Activated CD8-positive, alpha-beta memory T cell treated with anti-CD3 and anti-CD28 coated beads, Interleukin-2, amount 50 U/mL, for 48 hours (primary cell): ENCODE measurements around the gene CPNE5.

Source experiments
- DNase-seq: peaks from one replicate; pipeline ENCODE4 v3.0.0-alpha.2; 2020

CPNE5 gene

GRCh38 chr6:36757943-36758508 is 81.2 kb downstream of the CPNE5 start:
- no peak for DNase-seq

- DNase-seq: no peak
Measured at GRCh38 chr6:36757206-36757605, 82.0 kb downstream of the CPNE5 start.

- DNase-seq: no peak
Measured at GRCh38 chr6:36756786-36757185, 82.5 kb downstream of the CPNE5 start.

- DNase-seq: peak; percentile 79
Measured at GRCh38 chr6:36755435-36756348, 83.6 kb downstream of the CPNE5 start.

- DNase-seq: no peak
Measured at GRCh38 chr6:36754582-36755434, 84.4 kb downstream of the CPNE5 start.

DNA sequence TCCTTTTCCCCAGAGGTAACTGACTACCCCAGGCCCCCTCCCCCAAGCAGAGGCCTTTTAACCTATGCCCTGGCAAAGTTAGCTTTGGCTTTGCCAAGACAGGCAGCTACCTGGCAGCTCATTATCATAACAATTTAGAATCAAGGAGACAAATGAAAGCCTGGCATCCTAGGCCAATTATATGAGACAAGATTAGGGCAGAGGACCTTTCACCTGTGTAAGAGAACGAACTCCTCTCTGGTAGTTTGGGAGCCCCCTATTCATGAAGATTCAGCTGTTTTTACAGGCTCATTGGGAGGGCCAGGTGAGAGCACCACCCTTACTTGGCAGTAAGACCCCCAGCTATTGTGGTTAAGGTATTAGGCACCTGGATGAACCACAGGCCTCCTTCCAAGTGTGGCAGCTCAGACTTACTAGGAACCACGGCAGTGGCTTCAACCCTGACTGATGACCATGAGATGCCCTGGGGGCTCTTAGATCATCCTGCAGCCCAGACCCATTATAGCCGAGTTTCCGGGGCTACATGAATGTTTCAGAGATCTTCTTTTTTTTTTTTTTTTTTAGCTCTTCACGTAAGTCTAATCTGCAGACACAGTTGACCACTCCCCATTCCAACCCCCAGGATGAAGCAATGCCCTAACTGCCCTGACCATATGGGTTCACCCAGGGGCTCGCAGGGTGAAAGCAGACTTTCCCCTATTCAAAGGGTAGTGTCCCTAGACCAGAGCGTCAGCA is 85.4 kb downstream of the CPNE5 start:
- DNase-seq: no peak

GRCh38 chr6:36752886-36753506 is 86.2 kb downstream of the CPNE5 start:
- DNase-seq: no peak

GRCh38 chr6:36752187-36752885 is 86.9 kb downstream of the CPNE5 start:
- DNase-seq: no peak

- DNase-seq: no peak
Measured at GRCh38 chr6:36751833-36752186, 87.4 kb downstream of the CPNE5 start.

GRCh38 chr6:36751091-36751490 is 88.2 kb downstream of the CPNE5 start:
- no peak for DNase-seq

DNA sequence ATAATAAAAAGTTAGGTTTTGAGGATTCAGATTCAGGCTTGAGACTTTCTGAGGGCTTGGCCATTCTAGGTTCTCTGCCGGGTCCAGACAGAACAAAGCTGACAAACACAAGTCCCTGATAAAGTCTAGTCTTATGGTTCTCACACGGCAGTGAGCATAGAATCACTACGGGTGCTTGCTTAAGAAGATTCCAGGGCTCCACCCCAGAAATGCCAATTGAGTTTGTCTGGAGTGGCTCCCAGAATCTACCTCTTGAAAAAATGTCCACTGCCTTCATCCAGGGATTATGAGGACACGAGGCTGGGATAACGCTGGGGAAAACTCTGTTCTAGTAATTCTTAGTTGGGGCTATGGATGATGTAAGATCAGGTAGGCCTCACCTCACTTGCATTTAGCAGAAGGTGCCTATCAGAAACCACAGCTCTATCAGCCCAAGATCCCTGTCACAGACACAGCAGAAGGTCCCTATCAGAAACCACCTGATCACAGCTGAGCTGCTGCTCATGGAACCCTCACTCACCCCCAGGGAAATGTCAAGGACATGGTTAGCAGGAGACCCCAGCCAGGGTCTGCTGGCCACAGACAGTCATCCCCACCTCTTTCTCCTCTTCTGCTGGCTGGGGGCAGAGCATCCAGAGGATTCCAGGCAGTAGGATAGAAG is 89.3 kb downstream of the CPNE5 start:
- no peak for DNase-seq

- no peak for DNase-seq
Measured at GRCh38 chr6:36746251-36746650, 93.0 kb downstream of the CPNE5 start.

- DNase-seq: no peak
Measured at GRCh38 chr6:36745836-36746235, 93.4 kb downstream of the CPNE5 start.

- no peak for DNase-seq
Measured at GRCh38 chr6:36745283-36745682, 94.0 kb downstream of the CPNE5 start.

GRCh38 chr6:36744304-36744673 is 95.0 kb downstream of the CPNE5 start:
- DNase-seq: no peak

DNA sequence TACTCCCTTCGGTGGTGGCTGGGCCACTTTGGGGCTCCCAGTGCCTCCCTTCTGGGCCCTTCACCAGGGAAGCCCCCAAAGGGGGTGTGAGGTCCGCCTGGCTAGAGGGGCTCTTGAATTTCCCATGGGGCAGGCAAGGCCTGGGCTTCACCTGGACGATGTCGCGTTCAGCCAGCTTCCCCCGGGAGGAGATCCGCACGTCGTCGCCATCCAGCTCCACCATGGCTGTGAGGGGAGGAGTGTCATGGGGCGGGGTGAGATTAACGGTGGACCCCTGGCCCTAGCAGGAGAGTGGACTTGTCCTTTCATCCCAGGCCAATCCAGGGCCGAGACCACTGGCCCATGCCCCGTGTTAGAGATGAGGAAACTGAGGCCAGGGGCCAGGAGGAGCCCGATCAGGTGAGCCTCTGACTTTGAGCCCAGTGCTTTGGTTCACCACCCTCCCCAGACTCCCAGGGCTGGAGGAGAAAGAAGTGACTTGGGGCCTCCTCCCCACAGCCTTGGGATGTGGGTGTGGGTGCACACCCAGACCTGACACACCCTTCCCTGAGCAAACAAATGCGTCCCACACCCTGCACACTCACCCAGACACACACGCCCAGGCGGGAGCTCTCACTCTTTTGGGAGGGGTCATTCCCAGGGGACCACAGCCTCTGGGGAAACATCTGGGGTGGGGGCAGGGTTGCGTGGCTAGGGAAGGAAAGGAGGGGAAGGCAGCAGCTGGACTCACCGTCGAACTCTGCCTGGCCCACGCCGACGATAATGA is 95.5 kb downstream of the CPNE5 start:
- no peak for DNase-seq

DNA sequence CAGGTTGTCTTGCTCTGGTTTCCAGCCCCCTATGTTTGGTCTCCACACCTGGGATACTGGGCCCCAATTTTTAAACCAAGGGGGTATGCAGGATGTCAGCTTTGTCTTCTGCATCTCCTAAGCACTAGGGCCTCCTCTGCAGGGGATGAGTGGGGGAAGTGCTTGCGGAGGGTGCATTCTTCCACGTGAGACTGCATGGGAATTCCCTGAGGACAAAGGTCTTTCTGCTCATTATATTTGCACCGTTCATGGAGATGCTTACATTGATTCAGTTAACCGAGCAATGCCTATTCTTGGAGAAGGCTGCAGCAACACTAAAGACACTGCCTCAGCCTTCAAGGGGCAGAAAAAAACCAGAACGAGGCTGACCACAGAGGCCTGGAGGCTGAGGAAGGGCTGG is 96.2 kb downstream of the CPNE5 start:
- DNase-seq: no peak

GRCh38 chr6:36742146-36742545 is 97.1 kb downstream of the CPNE5 start:
- no peak for DNase-seq

DNA sequence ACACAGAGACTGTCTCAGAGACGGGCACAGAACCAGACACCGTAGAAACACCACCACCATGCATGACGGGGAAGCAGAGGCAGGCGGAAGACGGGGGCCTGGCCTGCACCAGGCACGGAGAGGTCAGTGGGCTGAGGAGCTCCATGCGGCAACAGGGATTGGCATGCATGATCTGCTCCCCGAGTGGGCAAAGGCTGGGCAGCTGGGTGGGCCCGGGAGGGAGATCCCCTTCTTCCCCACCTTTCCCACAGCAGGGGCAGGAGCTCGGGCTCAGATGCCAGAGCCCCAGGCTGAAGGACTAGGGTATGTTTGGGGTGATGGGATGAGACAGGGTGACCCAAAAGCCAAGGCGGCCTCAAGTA is 98.4 kb downstream of the CPNE5 start:
- DNase-seq: no peak

DNA sequence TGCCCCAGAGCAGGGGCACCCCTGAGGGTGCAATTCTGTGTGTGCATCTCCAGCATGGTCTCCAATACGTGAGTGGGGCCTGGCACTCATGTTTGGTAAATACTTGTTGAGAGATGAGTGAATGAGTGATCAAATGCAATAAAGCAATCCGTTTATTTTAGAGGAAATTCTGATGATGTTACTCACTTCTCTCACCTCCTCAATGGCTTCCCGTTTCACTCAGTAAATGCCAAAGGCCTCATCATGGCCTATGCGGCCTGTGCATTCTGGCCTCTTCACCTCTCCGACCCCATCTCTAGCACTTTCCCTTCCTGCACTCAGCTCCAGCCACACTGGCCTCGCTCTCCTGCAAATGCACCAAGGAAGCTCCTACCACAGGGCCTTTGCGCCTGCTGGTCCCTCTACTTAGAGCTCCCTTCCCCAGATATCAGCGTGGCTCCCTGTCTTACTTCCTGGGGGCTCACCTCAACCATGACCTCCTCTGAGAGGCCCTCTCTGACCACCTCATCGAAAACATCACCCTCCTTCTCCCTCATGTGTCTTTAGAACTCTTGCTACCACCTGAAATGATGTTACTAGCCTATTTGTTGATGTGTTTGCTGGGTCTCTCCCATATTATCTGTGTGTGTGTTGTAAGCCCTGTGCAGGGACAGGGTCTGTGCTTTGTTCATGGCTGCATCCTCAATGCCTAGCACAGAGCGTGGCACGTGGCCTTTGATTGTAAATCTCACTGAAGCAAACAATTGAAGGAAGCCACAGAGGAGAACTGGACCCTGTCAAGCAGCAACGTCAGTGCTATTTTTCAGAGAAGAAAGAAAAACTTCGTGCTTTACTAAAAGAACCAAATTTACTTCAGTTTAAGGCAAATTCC is 99.1 kb downstream of the CPNE5 start:
- no peak for DNase-seq
